HepG2 (cell line): ENCODE results near the gene MOB4. TPM values are rescaled to one million over a fixed set of nuclear protein-coding genes. Genes with fewer than 3 reads are reported as not detected.

ENCODE experiments used
- DZIP1 ChIP-seq: sonication (generic); formaldehyde crosslinking; IDR thresholded peaks from 2 replicates; pipeline ENCODE4 v1.5.0; 2020; ENCODE audit warnings: mild to moderate bottlenecking, missing genetic modification reagents
- ERF ChIP-seq: IDR thresholded peaks from 2 replicates; pipeline ENCODE4 v1.6.1; 2018; ENCODE audit warnings: missing biosample characterization, missing genetic modification reagents
- KAT8 ChIP-seq: IDR thresholded peaks from 2 replicates; pipeline ENCODE4 v1.6.1; 2016; ENCODE audit warnings: missing genetic modification reagents, missing compliant biosample characterization
- LCORL ChIP-seq, 2 experiments: fragments of 450-650 bp in 1 of 2; sonication (generic) in 1 of 2; formaldehyde crosslinking in 1 of 2; IDR thresholded peaks; 2 replicates each; pipeline versions ENCODE4 v1.5.0 to v1.6.1; 2017 to 2020; ENCODE audit warnings: antibody characterized with exemption in 1 of 2, missing genetic modification reagents in 1 of 2
- NR1H2 ChIP-seq: sonication (generic); formaldehyde crosslinking; IDR thresholded peaks from 2 replicates; pipeline ENCODE4 v1.8.1; 2022; ENCODE audit warnings: low read depth, missing genetic modification reagents, borderline replicate concordance
- POGK ChIP-seq: sonication (generic); formaldehyde crosslinking; conservative IDR thresholded peaks from 2 replicates; pipeline ENCODE4 v1.8.0; 2022; ENCODE audit warnings: mild to moderate bottlenecking, moderate library complexity, missing genetic modification reagents
- PPARG ChIP-seq: conservative IDR thresholded peaks from 2 replicates; pipeline ENCODE4 v1.6.1; 2016; ENCODE audit warnings: missing biosample characterization, missing genetic modification reagents
- SMYD3 ChIP-seq: sonication (generic); formaldehyde crosslinking; IDR thresholded peaks from 2 replicates; pipeline ENCODE4 v1.8.1; 2023; ENCODE audit warnings: mild to moderate bottlenecking, missing genetic modification reagents
- SNAPC4 ChIP-seq: sonication (generic); formaldehyde crosslinking; IDR thresholded peaks from 2 replicates; pipeline ENCODE4 v1.4.0; 2020; ENCODE audit warnings: mild to moderate bottlenecking, missing genetic modification reagents
- SSRP1 ChIP-seq: IDR thresholded peaks from 2 replicates; pipeline ENCODE4 v1.6.1; 2016; ENCODE audit warnings: control low read depth
- STAT6 ChIP-seq: sonication (generic); formaldehyde crosslinking; IDR thresholded peaks from 2 replicates; pipeline ENCODE4 v1.4.0; 2020; ENCODE audit warnings: missing genetic modification reagents, mild to moderate bottlenecking, borderline replicate concordance
- ZBTB38 ChIP-seq: sonication (generic); formaldehyde crosslinking; IDR thresholded peaks from 2 replicates; pipeline ENCODE4 v1.5.1; 2020; ENCODE audit warnings: mild to moderate bottlenecking, missing genetic modification reagents
- ZNF431 ChIP-seq: sonication (generic); formaldehyde crosslinking; IDR thresholded peaks from 2 replicates; pipeline ENCODE4 v1.9.0; 2022; ENCODE audit warnings: missing genetic modification reagents, low read depth, mild to moderate bottlenecking, borderline replicate concordance
- polyA plus RNA-seq, 8 experiments: library from polyadenylated mRNA; depleted of rRNA in 3 of 8; stranded (reverse) in 7 of 8; unstranded in 1 of 8; fragments of >200 nt; fragmentation: Illumina TruSeq in 4 of 8; extraction: Trizol in 4 of 8; gene quantifications; 2 replicates each; pipeline versions ENCODE4 v1.2.1 to v1.2.3, GENCODE V29; 2011 to 2016; ENCODE audit warnings: low read depth in 4 of 8, missing spikeins in 1 of 8, mixed read lengths in 1 of 8; ENCODE audit not compliant: insufficient read depth in 1 of 8
- total RNA-seq, 5 experiments: library from RNA; depleted of rRNA; stranded (reverse); fragments of >200 nt; fragmentation: Illumina TruSeq; extraction: Trizol; gene quantifications; 2 replicates each; pipeline ENCODE4 v1.2.3, GENCODE V29; 2016; ENCODE audit warnings: low read depth in 1 of 5
- TF ChIP-seq, protein P1 (sequence below): sonication (generic); formaldehyde crosslinking; IDR thresholded peaks from 2 replicates; pipeline ENCODE4 v1.5.0; 2020; ENCODE audit warnings: missing genetic modification reagents

The MOB4 gene
- total and polyA plus RNA-seq, 2 of the 13 experiments (the other 11 are each of a cell fraction or from before 2014, with no cell fraction given): 35.7 to 38.6 TPM

DNA sequence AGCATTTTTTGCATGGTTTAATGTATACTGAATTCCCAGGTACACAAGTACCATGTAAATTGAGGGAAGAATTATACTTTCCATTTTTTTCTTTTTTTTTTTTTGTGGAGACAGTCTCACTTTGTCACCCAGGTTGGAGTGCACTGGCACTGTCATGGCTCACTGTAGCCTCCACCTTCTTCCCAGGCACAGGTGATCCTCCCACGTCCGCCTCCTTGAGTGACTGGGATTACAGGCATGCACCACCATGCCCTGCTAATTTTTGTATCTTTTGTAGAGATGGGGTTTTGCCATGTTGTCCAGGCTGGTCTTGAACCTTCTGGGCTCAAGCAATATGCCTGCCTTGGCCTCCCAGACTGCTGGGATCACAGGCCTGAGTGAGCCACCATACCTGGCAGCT is 11.9 kb upstream of the MOB4 start (continued):
- 0 out of 2 replicates have a peak, but pooled peaks have one; percentile 4 for TF ChIP-seq PPARG (CRISPR knock-in tag)
- no peak for TF ChIP-seq DZIP1
- TF ChIP-seq SSRP1 (CRISPR knock-in tag): 0 out of 2 replicates have a peak, but pooled peaks have one; percentile 49
- 0 out of 2 replicates have a peak, but pooled peaks have one; percentile 33 for TF ChIP-seq ERF (CRISPR knock-in tag)
- no peak for TF ChIP-seq NR1H2
- TF ChIP-seq ZNF431 (CRISPR knock-in tag): no peak
- TF ChIP-seq, protein P1, sequence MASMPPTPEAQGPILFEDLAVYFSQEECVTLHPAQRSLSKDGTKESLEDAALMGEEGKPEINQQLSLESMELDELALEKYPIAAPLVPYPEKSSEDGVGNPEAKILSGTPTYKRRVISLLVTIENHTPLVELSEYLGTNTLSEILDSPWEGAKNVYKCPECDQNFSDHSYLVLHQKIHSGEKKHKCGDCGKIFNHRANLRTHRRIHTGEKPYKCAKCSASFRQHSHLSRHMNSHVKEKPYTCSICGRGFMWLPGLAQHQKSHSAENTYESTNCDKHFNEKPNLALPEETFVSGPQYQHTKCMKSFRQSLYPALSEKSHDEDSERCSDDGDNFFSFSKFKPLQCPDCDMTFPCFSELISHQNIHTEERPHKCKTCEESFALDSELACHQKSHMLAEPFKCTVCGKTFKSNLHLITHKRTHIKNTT (CRISPR knock-in tag): no peak
- TF ChIP-seq STAT6 (CRISPR knock-in tag): no peak
- TF ChIP-seq ZBTB38 (CRISPR knock-in tag): no peak
- TF ChIP-seq SMYD3: no peak
- TF ChIP-seq KAT8: no peak
- no peak for TF ChIP-seq LCORL (IDR thresholded peaks at IDR 0.05)
- no peak for TF ChIP-seq LCORL (CRISPR knock-in tag; IDR thresholded peaks at IDR 0.05)
- peak; percentile 33; the same call in 1 of the 2 replicates for TF ChIP-seq POGK
- TF ChIP-seq SNAPC4 (CRISPR knock-in tag): no peak
